Omental fat pad (tissue), 4 donors: ENCODE results near the gene PTPRD. TPM values are rescaled to one million over a fixed set of nuclear protein-coding genes. Genes with fewer than 3 reads are reported as not detected.
A peak's percentile ranks its signal among the peaks of the same experiment; 100 is the strongest.

ENCODE experiments used
- ATAC-seq: fragments of 150-250 bp; one replicate; pipeline ENCODE4 v1.9.1; 2016; ENCODE audit warnings: mild to moderate bottlenecking, moderate library complexity; ENCODE audit not compliant: low FRiP score
- DNase-seq: peaks from one replicate; pipeline ENCODE4 v3.0.0-alpha.2; 2019; ENCODE audit warnings: low spot score
- total RNA-seq, 4 donors: library from RNA; depleted of rRNA; stranded (reverse); fragments of >200 nt; gene quantifications; one replicate each; pipeline ENCODE4 v1.1.0, GENCODE V29; 2016
- TF ChIP-seq, protein P1 (sequence below), 3 donors: fragments of 450-650 bp; IDR thresholded peaks; one replicate each; pipeline ENCODE4 v1.5.1; 2016 to 2017; ENCODE audit warnings: antibody characterized with exemption in 3 of 3, mild to moderate bottlenecking in 3 of 3, moderate library complexity in 2 of 3

Gene PTPRD
- total RNA-seq, 4 donors from 2014 or later = 3.5 to 34.2 (median 11.2) TPM

DNA sequence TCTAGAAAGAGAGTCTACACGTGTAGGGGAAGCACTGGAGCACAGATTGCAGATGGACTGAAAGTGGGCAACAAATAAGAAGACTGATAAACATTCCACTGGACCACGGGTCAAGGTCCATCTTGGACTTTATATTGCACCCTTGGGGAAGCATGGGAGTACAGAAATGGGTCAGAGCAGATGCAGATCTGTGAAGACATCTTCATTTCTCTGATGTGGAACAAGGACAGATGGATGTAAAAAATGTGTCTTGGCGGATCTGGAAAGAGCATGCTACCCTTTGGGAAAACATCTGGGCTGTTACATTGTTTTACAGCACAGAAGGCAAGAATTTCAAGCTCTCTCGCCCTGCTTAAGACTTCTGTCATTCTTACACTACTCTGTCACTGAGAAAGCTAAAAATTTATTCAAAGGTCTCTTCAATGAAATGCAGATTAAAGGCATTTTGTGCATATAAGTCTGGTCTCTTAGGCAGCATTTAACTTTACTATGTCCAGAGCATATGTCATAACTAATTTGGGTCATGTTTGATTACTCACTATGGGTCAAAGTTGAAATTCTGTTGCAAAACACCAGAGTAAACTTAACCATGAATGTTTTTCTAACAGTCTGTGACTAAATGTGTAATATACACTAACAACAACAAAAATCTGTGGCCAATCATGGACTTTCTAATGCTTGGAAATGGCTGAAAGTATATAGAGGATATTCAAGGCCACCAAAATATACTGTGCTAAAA lies 2056.9 kb downstream of the PTPRD start:
- peak; percentile 62 for ATAC-seq
- TF ChIP-seq, protein P1, sequence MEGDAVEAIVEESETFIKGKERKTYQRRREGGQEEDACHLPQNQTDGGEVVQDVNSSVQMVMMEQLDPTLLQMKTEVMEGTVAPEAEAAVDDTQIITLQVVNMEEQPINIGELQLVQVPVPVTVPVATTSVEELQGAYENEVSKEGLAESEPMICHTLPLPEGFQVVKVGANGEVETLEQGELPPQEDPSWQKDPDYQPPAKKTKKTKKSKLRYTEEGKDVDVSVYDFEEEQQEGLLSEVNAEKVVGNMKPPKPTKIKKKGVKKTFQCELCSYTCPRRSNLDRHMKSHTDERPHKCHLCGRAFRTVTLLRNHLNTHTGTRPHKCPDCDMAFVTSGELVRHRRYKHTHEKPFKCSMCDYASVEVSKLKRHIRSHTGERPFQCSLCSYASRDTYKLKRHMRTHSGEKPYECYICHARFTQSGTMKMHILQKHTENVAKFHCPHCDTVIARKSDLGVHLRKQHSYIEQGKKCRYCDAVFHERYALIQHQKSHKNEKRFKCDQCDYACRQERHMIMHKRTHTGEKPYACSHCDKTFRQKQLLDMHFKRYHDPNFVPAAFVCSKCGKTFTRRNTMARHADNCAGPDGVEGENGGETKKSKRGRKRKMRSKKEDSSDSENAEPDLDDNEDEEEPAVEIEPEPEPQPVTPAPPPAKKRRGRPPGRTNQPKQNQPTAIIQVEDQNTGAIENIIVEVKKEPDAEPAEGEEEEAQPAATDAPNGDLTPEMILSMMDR (IDR thresholded peaks at IDR 0.05) = no peak
- DNase-seq = no peak

GRCh38 chr9:8553444-8553843 lies 2059.4 kb downstream of the PTPRD start:
- TF ChIP-seq, protein P1 (IDR thresholded peaks at IDR 0.05) = no peak
- ATAC-seq = no peak
- DNase-seq = no peak

GRCh38 chr9:8552732-8553131 lies 2060.1 kb downstream of the PTPRD start:
- ATAC-seq (no peak), DNase-seq (no peak)
- TF ChIP-seq, protein P1 (IDR thresholded peaks at IDR 0.05) = no peak

- ATAC-seq = no peak
- TF ChIP-seq, protein P1 (IDR thresholded peaks at IDR 0.05) = no peak
- no peak for DNase-seq
Observed at GRCh38 chr9:8549214-8549613, 2063.6 kb downstream of the PTPRD start.

DNA sequence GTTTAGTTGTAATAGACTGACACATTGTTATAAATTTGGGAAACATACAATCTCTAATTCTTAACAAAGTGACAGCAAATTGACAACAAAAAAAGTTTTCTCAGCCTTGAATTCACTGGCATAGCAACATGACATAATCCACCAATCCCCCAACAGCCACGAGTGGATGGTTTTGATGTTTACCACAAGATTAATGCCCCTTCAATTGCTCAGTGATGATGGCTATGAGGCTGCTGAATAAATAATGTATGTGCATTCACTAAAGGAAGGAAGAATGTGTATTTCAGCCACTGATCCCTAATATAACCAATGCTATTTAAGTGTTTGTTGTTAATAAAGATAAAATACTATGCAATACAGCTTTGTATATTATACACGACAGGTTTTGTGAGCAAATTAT lies 2069.6 kb downstream of the PTPRD start:
- TF ChIP-seq, protein P1 (IDR thresholded peaks at IDR 0.05) = no peak
- ATAC-seq (no peak), DNase-seq (no peak)

- ATAC-seq (no peak), DNase-seq (no peak)
- TF ChIP-seq, protein P1 (IDR thresholded peaks at IDR 0.05) = no peak
Observed at GRCh38 chr9:8542537-8542936, 2070.3 kb downstream of the PTPRD start.

DNA sequence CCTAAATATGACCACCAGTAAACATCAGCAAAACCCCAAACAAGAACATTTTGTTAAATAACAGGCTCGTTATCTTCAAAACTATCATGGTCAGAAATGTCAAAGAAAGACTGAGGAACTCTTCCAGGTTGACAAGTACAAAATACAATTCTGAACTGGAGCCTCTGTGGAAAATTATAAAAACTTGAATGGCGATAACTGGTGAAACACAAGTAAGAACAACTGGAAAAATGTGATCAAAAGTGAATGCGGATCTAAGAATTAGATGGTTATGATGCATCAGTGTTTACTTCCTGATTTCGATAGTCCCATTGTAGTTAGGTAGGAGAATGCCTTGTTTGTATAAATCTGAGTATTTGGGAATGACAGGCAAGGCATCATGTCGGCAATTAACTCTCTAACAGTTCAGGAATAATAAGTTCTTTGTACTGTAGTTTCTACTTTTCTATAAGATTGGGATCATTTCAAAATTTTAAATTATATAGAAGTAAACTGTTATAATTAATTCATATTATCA lies 2073.1 kb downstream of the PTPRD start:
- ATAC-seq = no peak
- TF ChIP-seq, protein P1 (IDR thresholded peaks at IDR 0.05) = no peak
- no peak for DNase-seq
